HCT116 (cell line): ENCODE measurements around the gene SKA2. TPM values are rescaled to one million over a fixed set of nuclear protein-coding genes. Genes with fewer than 3 reads are reported as not detected.

Source experiments
- ATAC-seq: fragments of 200-7000 bp; cut with Tn5 transposase; 2 replicates; pipeline ENCODE4 v1.9.1; 2020; ENCODE audit warnings: mild to moderate bottlenecking, moderate library complexity
- BruUV-seq: library from RNA; stranded (reverse); fragments of 400-500 nt; replicated peaks from 2 replicates; lab custom pipeline; 2021; lab: Mats Ljungman, UMichigan
- CTCF ChIA-PET: fragments of 300-600 bp; sonication (Branson Sonifier 250); formaldehyde crosslinking; loops from one replicate; lab custom pipeline; 2021; ENCODE audit warnings: antibody characterized with exemption; lab: Charles Lee
- POLR2A ChIA-PET: fragments of 300-600, 350-600 bp; sonication (Branson Sonifier 250); formaldehyde crosslinking; loops from one replicate; lab custom pipeline; 2021; ENCODE audit warnings: antibody characterized with exemption; lab: Charles Lee
- RAD21 ChIA-PET, 2 experiments: fragments of 300-600 bp; sonication (Branson Sonifier 250); formaldehyde crosslinking; loops; one replicate each; lab custom pipeline; 2023; ENCODE audit warnings: low total read pairs in 2 of 2; ENCODE audit not compliant: uncharacterized antibody in 2 of 2, unreplicated experiment in 2 of 2, low non-redundant PET in 1 of 2; lab: Charles Lee
- DNase-seq: peaks from one replicate; pipeline ENCODE4 v3.0.0-alpha.2; 2010; ENCODE audit warnings: low read depth, low spot score
- H2AFZ ChIP-seq: fragments of 200-600 bp; shearing (Covaris generic), sonication (generic); 2 replicates; pipeline ENCODE4 v1.6.1; 2017; ENCODE audit warnings: low read depth, mixed run types, mixed read lengths, antibody characterized with exemption, low read length; ENCODE audit not compliant: poor library complexity, severe bottlenecking
- H3K27ac ChIP-seq: 2 replicates; pipeline ENCODE4 v1.5.1; 2012; ENCODE audit warnings: low read depth, low read length
- H3K27me3 ChIP-seq: fragments of 200-600 bp; sonication (generic); 2 replicates; pipeline ENCODE4 v1.6.1; 2016; ENCODE audit warnings: mixed run types, low read length, mixed read lengths; ENCODE audit not compliant: insufficient read depth
- H3K36me3 ChIP-seq, 2 experiments: fragments of 200-500 bp in 1 of 2; fragments of 200-600 bp in 1 of 2; sonication (Bioruptor generic) in 1 of 2; sonication (generic) in 1 of 2; 2 replicates each; pipeline versions ENCODE4 v1.5.1 to v1.6.1; 2014 to 2016; ENCODE audit warnings: low read length in 2 of 2, inconsistent platforms in 1 of 2, mixed read lengths in 1 of 2, mixed run types in 1 of 2; ENCODE audit not compliant: insufficient read depth in 2 of 2, control insufficient read depth in 1 of 2
- H3K4me1 ChIP-seq, 2 experiments: fragments of 200-600 bp in 1 of 2; sonication (generic) in 1 of 2; 2 replicates each; pipeline versions ENCODE4 v1.5.1 to v1.6.1; 2012 to 2017; ENCODE audit warnings: low read length in 2 of 2, inconsistent platforms in 1 of 2, mild to moderate bottlenecking in 1 of 2, mixed read lengths in 1 of 2, mixed run types in 1 of 2, moderate library complexity in 1 of 2; ENCODE audit not compliant: insufficient read depth in 2 of 2, control insufficient read depth in 1 of 2
- H3K4me2 ChIP-seq: fragments of 200-600 bp; sonication (generic); 2 replicates; pipeline ENCODE4 v1.6.1; 2017; ENCODE audit warnings: mixed run types, low read length, mixed read lengths
- H3K4me3 ChIP-seq, 2 experiments: fragments of 200-600 bp in 1 of 2; sonication (generic) in 1 of 2; replicated peaks in 1 of 2; 2 replicates each; pipeline ENCODE4 v1.5.1; 2011 to 2016; ENCODE audit warnings: low read length in 2 of 2, control low read depth in 1 of 2, low read depth in 1 of 2, mild to moderate bottlenecking in 1 of 2, mixed read lengths in 1 of 2, mixed run types in 1 of 2
- H3K79me2 ChIP-seq: fragments of 200-600 bp; sonication (generic); 2 replicates; pipeline ENCODE4 v1.6.1; 2017; ENCODE audit warnings: mild to moderate bottlenecking, mixed run types, low read length, moderate library complexity, mixed read lengths; ENCODE audit not compliant: insufficient read depth
- H3K9ac ChIP-seq: fragments of 200-600 bp; sonication (generic); 2 replicates; pipeline ENCODE4 v1.6.1; 2016; ENCODE audit warnings: low read length, mixed read lengths
- H3K9me2 ChIP-seq: fragments of 200-600 bp; sonication (generic), shearing (Covaris generic); 2 replicates; pipeline ENCODE4 v1.6.1; 2017; ENCODE audit warnings: mixed run types, mild to moderate bottlenecking, moderate library complexity; ENCODE audit not compliant: insufficient read depth
- H3K9me3 ChIP-seq, 2 experiments: fragments of 200-500 bp in 1 of 2; fragments of 200-600 bp in 1 of 2; sonication (Bioruptor generic) in 1 of 2; sonication (generic) in 1 of 2; 2 replicates each; pipeline ENCODE4 v1.6.1; 2014 to 2017; ENCODE audit warnings: low read length in 2 of 2, mixed read lengths in 2 of 2, inconsistent platforms in 1 of 2, low read depth in 1 of 2, mild to moderate bottlenecking in 1 of 2, mixed run types in 1 of 2, moderate library complexity in 1 of 2; ENCODE audit not compliant: control insufficient read depth in 1 of 2, insufficient read depth in 1 of 2
- H4K20me1 ChIP-seq: fragments of 200-600 bp; sonication (generic), shearing (Covaris generic); 2 replicates; pipeline ENCODE4 v1.6.1; 2017; ENCODE audit warnings: mixed run types, mild to moderate bottlenecking, moderate library complexity; ENCODE audit not compliant: insufficient read depth
- CBX3 ChIP-seq: IDR thresholded peaks from 2 replicates; pipeline ENCODE4 v1.6.1; 2012; ENCODE audit warnings: low read depth
- CEBPB ChIP-seq: IDR thresholded peaks from 2 replicates; pipeline ENCODE4 v1.6.1; 2012; ENCODE audit warnings: low read depth
- EGR1 ChIP-seq: IDR thresholded peaks from 2 replicates; pipeline ENCODE4 v1.6.1; 2012; ENCODE audit warnings: low read depth
- ELF1 ChIP-seq: IDR thresholded peaks from 2 replicates; pipeline ENCODE4 v1.6.1; 2012; ENCODE audit warnings: low read depth, borderline replicate concordance
- EZH2 ChIP-seq: fragments of 200-600 bp; sonication (generic); IDR thresholded peaks from 2 replicates; pipeline ENCODE4 v1.6.1; 2017; ENCODE audit warnings: antibody characterized with exemption, mixed run types
- FOSL1 ChIP-seq: IDR thresholded peaks from 2 replicates; pipeline ENCODE4 v1.6.1; 2012; ENCODE audit warnings: low read depth
- JUND ChIP-seq: IDR thresholded peaks from 2 replicates; pipeline ENCODE4 v1.6.1; 2012
- POLR2AphosphoS5 ChIP-seq: IDR thresholded peaks from 2 replicates; pipeline ENCODE4 v1.6.1; 2011; ENCODE audit warnings: mild to moderate bottlenecking, low read depth, low read length, moderate library complexity
- SIN3A ChIP-seq: IDR thresholded peaks from 2 replicates; pipeline ENCODE4 v1.6.1; 2012; ENCODE audit warnings: low read depth
- SP1 ChIP-seq: IDR thresholded peaks from 2 replicates; pipeline ENCODE4 v1.6.1; 2012; ENCODE audit warnings: low read depth
- ZFX ChIP-seq: fragments of 450-650 bp; IDR thresholded peaks from 2 replicates; pipeline ENCODE4 v1.6.1; 2017
- ZNF274 ChIP-seq: fragments of 200-500 bp; sonication (Bioruptor generic); IDR thresholded peaks from 2 replicates; pipeline ENCODE4 v1.6.1; 2014; ENCODE audit warnings: mild to moderate bottlenecking, low read depth, low read length, inconsistent platforms
- intact Hi-C: fragments of 100-400 bp; cut with micrococcal nuclease; formaldehyde crosslinking; loops from 2 replicates; pipeline ENCODE4 v1.10.0; 2022
- total RNA-seq: library from RNA; stranded (reverse); gene quantifications from one replicate; pipeline ENCODE4 v1.2.1, GENCODE V29; 2021; ENCODE audit not compliant: unreplicated experiment
- TF ChIP-seq, protein P1 (sequence below), 3 experiments: fragments of 200-600 bp in 1 of 3; sonication (generic) in 1 of 3; IDR thresholded peaks in 2 of 3; conservative IDR thresholded peaks in 1 of 3; 2 replicates each; pipeline ENCODE4 v1.5.1; 2012 to 2017; ENCODE audit warnings: low read depth in 2 of 3, low read length in 2 of 3, antibody characterized with exemption in 1 of 3, borderline replicate concordance in 1 of 3, control low read depth in 1 of 3, mild to moderate bottlenecking in 1 of 3, mixed read lengths in 1 of 3, mixed run types in 1 of 3, moderate library complexity in 1 of 3; ENCODE audit not compliant: insufficient read depth in 1 of 3
- TF ChIP-seq, protein P2 (sequence below): IDR thresholded peaks from 2 replicates; pipeline ENCODE4 v1.6.1; 2012

SKA2 gene
- total RNA-seq, 1 experiment from 2014 or later, result 72.8 TPM

DNA sequence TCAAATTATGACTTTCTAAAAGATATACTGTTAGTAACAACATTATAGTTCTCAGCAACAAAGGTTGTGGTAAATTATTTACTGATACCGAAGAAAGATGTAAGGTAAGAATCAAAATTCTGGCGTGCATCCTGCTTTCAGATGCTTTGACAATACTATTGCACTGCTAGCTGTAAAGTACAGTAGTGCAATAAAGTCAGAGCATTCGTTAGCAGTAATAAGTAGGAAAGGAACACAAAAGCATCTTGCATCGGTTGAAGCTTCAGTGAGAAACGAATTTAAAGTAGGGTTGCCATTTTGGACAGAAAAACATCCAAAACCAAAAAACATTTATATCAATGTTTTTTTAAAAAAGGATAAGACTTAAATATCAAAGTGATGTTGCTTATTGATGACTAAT is 4.0 kb downstream of the SKA2 start:
- CTCF ChIA-PET, result no interaction called here
- Histone ChIP-seq H3K9ac (no peak overlapping the region), H3K4me2 (no peak overlapping the region), H3K79me2 (peaks cover 89% of the 10 kb centered on the region), H3K36me3 (no peaks in the 10 kb centered on the region), H3K9me2 (no peaks in the 10 kb centered on the region), H3K4me3 (no peak overlapping the region), H3K27ac (no peak overlapping the region), H2AFZ (no peak overlapping the region), H3K9me3 (no peaks in the 10 kb centered on the region), H3K27me3 (no peaks in the 10 kb centered on the region), H3K4me1 (peaks cover 6 to 16% of the 10 kb centered on the region in 2 experiments), H4K20me1 (no peaks in the 10 kb centered on the region)
- no TSS peak for BruUV-seq
- ATAC-seq (no peak), DNase-seq (no peak)
- TF ChIP-seq CEBPB, result no peak
- TF ChIP-seq ELF1, result no peak
- no peak for TF ChIP-seq JUND
- TF ChIP-seq FOSL1, result no peak
- no peak for TF ChIP-seq EGR1
- no peak for TF ChIP-seq ZNF274
- TF ChIP-seq SP1, result no peak
- RAD21 ChIA-PET, result no interaction called here
- intact Hi-C loops, result no loop called here
- POLR2A ChIA-PET, result no interaction called here

DNA sequence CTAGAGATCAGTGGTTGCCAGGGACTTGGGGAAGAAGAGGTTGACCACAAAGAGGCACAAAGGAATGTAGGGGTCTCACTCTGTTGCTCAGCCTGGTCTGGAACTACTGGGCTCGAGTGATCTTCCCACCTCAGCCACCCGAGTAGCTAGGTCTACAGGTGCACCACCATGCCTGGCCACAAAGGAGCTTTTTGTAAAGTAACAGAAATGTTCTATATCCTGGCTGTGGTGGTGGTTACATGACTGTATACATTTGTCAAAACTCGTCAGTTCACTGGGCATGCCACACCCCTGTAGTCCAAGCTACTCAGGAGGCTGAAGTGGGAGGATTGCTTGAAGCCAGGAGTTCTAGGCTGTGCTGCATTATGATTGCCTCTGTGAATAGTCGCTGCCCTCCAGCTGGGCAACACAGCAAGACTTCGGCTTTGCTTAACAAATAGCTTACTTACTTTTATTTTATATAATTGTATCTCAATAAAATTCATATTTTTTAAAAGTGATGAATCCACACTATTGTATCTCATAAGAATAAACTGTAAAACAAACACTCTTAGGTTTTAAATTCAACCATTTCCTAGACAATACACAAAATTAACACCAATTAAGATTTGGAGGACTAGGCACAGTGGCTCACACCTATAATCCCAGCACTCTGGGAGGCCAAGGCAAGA is 5.0 kb downstream of the SKA2 start:
- Histone ChIP-seq H3K9me3 (no peaks in the 10 kb centered on the region), H3K4me2 (no peak overlapping the region), H3K4me1 (peaks cover 6 to 16% of the 10 kb centered on the region in 2 experiments), H3K27ac (no peak overlapping the region), H3K27me3 (no peaks in the 10 kb centered on the region), H3K79me2 (peaks cover 95% of the 10 kb centered on the region), H3K36me3 (no peaks in the 10 kb centered on the region; a peak in 1 of 4 replicates), H2AFZ (no peak overlapping the region), H3K9me2 (no peaks in the 10 kb centered on the region), H3K9ac (no peak overlapping the region), H3K4me3 (no peak overlapping the region), H4K20me1 (no peaks in the 10 kb centered on the region)
- intact Hi-C loops, result no loop called here
- DNase-seq, result no peak
- ChIA-PET POLR2A (no interaction called here), RAD21 (no interaction called here), CTCF (no interaction called here)
- TF ChIP-seq CBX3, result no peak
- no peak for TF ChIP-seq ZFX
- TF ChIP-seq SIN3A, result no peak
- TF ChIP-seq, protein P1, sequence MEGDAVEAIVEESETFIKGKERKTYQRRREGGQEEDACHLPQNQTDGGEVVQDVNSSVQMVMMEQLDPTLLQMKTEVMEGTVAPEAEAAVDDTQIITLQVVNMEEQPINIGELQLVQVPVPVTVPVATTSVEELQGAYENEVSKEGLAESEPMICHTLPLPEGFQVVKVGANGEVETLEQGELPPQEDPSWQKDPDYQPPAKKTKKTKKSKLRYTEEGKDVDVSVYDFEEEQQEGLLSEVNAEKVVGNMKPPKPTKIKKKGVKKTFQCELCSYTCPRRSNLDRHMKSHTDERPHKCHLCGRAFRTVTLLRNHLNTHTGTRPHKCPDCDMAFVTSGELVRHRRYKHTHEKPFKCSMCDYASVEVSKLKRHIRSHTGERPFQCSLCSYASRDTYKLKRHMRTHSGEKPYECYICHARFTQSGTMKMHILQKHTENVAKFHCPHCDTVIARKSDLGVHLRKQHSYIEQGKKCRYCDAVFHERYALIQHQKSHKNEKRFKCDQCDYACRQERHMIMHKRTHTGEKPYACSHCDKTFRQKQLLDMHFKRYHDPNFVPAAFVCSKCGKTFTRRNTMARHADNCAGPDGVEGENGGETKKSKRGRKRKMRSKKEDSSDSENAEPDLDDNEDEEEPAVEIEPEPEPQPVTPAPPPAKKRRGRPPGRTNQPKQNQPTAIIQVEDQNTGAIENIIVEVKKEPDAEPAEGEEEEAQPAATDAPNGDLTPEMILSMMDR (IDR thresholded peaks at IDR 0.05 in 2 of 3, conservative IDR thresholded peaks at IDR 0.05 in 1 of 3; ENCODE audit: borderline replicate concordance in 1 of 3, insufficient read depth in 1 of 3, low read depth in 2 of 3, low read length in 2 of 3), result no peak
- TF ChIP-seq SP1, result no peak
- TF ChIP-seq, protein P2, sequence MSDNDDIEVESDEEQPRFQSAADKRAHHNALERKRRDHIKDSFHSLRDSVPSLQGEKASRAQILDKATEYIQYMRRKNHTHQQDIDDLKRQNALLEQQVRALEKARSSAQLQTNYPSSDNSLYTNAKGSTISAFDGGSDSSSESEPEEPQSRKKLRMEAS, result no peak
- TF ChIP-seq EGR1, result no peak
- TF ChIP-seq POLR2AphosphoS5, result no peak
- TF ChIP-seq EZH2, result no peak
- ATAC-seq, result no peak
- BruUV-seq, result no TSS peak
